Placental pericyte (primary cell): Measurements from ENCODE around the gene HID1. TPM values are rescaled to one million over a fixed set of nuclear protein-coding genes. Genes with fewer than 3 reads are reported as not detected.

ENCODE experiments used
- total RNA-seq: library from RNA; depleted of rRNA; stranded (reverse); fragments of >200 nt; gene quantifications from 2 replicates; pipeline ENCODE4 v1.2.3, GENCODE V29; 2012

HID1 gene
- 4.7 and 4.8 TPM in 2 replicates for total RNA-seq

GRCh38 chr17:74972107-74972972 lies at the start of gene HID1:
TSS of gene HID1 (minus strand) at chr17:74972759. CDS start at chr17:74972656, 103 bp downstream.

GRCh38 chr17:75012346-75013091 lies 40.0 kb upstream of the HID1 start, which contains the start of gene MRPL58:
TSS of gene MRPL58 (plus strand) at chr17:75012670. CDS start at chr17:75012687, 17 bp downstream.

GRCh38 chr17:74987418-74987908 lies 14.9 kb upstream of the HID1 start, which contains the start of gene CDR2L:
TSS of gene CDR2L (plus strand) at chr17:74987632. CDS start at chr17:74988044, 412 bp downstream.

GRCh38 chr17:74935585-74936469 lies 36.7 kb downstream of the HID1 start, which contains the start of gene OTOP3:
TSS of gene OTOP3 (plus strand) at chr17:74935898. CDS start at chr17:74935922, 24 bp downstream.

GRCh38 chr17:74924250-74924948 lies 48.2 kb downstream of the HID1 start, which contains the start of gene OTOP2:
TSS of gene OTOP2 (plus strand) at chr17:74924273. CDS start at chr17:74924633, 360 bp downstream.

GRCh38 chr17:74922694-74923537 lies 49.6 kb downstream of the HID1 start, which contains the start of gene USH1G:
TSS of gene USH1G (minus strand) at chr17:74923255. CDS start at chr17:74923073, 182 bp downstream.

Other genes starting within 250 kb of the HID1 start
- gene RAB37, start 235.5 kb downstream of the HID1 start, total RNA-seq: 0.29 TPM in 1 of 2 replicates, not detected in the other
- gene NHERF1, start 224.1 kb downstream of the HID1 start, total RNA-seq: 37.5 and 101 TPM in 2 replicates
- gene NAT9, start 196.4 kb downstream of the HID1 start, total RNA-seq: 27.2 and 53.8 TPM in 2 replicates
- gene GRIN2C, start 112.9 kb downstream of the HID1 start, total RNA-seq: 0.22 TPM in 1 of 2 replicates, not detected in the other
- gene FDXR, start 99.8 kb downstream of the HID1 start, total RNA-seq: 26.3 and 41.6 TPM in 2 replicates
- gene FADS6, start 79.1 kb downstream of the HID1 start, total RNA-seq: not detected in 2 replicates
- not detected in 2 replicates for gene USH1G, start 49.5 kb downstream of the HID1 start, total RNA-seq
- not detected in 2 replicates for gene OTOP2, start 48.5 kb downstream of the HID1 start, total RNA-seq
- gene OTOP3, start 36.9 kb downstream of the HID1 start, total RNA-seq: not detected in 2 replicates
- 13.3 and 44.7 TPM in 2 replicates for gene CDR2L, start 14.9 kb upstream of the HID1 start, total RNA-seq
- 31.5 and 40.9 TPM in 2 replicates for gene MRPL58, start 39.9 kb upstream of the HID1 start, total RNA-seq
- gene ATP5PD, start 74.2 kb upstream of the HID1 start, total RNA-seq: 163 and 256 TPM in 2 replicates
- 17.9 and 18.2 TPM in 2 replicates for gene KCTD2, start 74.5 kb upstream of the HID1 start, total RNA-seq
- 8.2 and 19.3 TPM in 2 replicates for gene SLC16A5, start 115.2 kb upstream of the HID1 start, total RNA-seq
- 3.0 and 3.7 TPM in 2 replicates for gene ARMC7, start 137.2 kb upstream of the HID1 start, total RNA-seq
- 67.0 and 87.0 TPM in 2 replicates for gene NT5C, start 159.0 kb upstream of the HID1 start, total RNA-seq
- 48.4 and 187 TPM in 2 replicates for gene JPT1, start 181.8 kb upstream of the HID1 start, total RNA-seq
- gene SUMO2, start 210.2 kb upstream of the HID1 start, total RNA-seq: 66.3 and 95.6 TPM in 2 replicates
- 16.6 and 55.3 TPM in 2 replicates for gene NUP85, start 232.9 kb upstream of the HID1 start, total RNA-seq